ENCODE measurements around the gene FFAR2. TPM values are rescaled to one million over a fixed set of nuclear protein-coding genes. Genes with fewer than 3 reads are reported as not detected.

FFAR2 gene
- total RNA-seq, 1 experiment from 2014 or later: not detected

DNA sequence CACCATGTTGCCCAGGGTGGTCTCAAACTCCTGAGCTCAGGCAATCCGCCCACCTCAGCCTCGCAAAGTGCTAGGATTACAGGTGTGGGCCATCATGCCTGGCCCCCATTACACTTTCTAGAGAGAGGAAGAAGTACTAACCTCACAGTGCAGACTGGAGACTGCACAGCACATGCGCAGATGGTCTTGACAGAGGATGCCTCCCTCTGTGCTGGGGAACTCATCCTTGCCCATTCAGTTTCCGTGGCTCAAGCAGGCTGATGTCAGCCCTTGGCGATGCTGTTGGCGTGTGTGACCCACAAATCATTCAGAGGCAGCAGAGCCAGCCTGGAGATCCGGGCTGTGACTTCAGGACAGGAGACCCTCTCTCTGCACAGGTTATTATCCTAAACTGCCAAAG is 14.6 kb upstream of the FFAR2 start:
- H2BK15ac ChIP-seq (ENCODE audit: low read depth, low read length): no peak overlapping the region
- H2BK12ac ChIP-seq (ENCODE audit: insufficient read length, low read depth, low read length): no peak overlapping the region
- no peak overlapping the region for H3T11ph ChIP-seq (ENCODE audit: low read length)
- H2BK5ac ChIP-seq (ENCODE audit: insufficient read length, low read length): no peak overlapping the region
- no peak overlapping the region for H4K5ac ChIP-seq (ENCODE audit: insufficient read length, low read depth, low read length)
- no peak overlapping the region for H2AK5ac ChIP-seq (ENCODE audit: insufficient read length, low read length)
- Mint-ChIP-seq H3K4me3 (no peak overlapping the region), H3K4me1 (peaks cover 5 to 6% of the 10 kb centered on the region in 2 experiments; a peak in 3 of 4 replicates), H3K27ac (no peak overlapping the region; a peak in 1 of 7 replicates), H3K36me3 (ENCODE audit: insufficient read depth in 1 of 3, low read depth in 3 of 3) (no peaks in the 10 kb centered on the region; a peak in 2 of 7 replicates), H3K9me3 (peaks cover 0 to 8% of the 10 kb centered on the region in 2 experiments; a peak in 3 of 5 replicates), H3K27me3 (ENCODE audit: low read depth) (peaks cover 60% of the 10 kb centered on the region)
- no peak overlapping the region for H3K18ac ChIP-seq (ENCODE audit: insufficient read length, low read depth, low read length)
- H3K4me1 ChIP-seq (ENCODE audit: insufficient read depth, low read length): no peaks in the 10 kb centered on the region
- H3K23ac ChIP-seq (ENCODE audit: insufficient read length, low read depth, low read length): no peak overlapping the region
- no peaks in the 10 kb centered on the region for H3K27me3 ChIP-seq (ENCODE audit: insufficient read depth, low read length)
- no peak overlapping the region for H3K9ac ChIP-seq (ENCODE audit: extremely low read depth, insufficient read length, low read length)
- no CpG with 5 or more reads among the region's 7 CpGs for WGBS (ENCODE audit: extremely low coverage, insufficient read length, low lambda C conversion rate)
- no peak overlapping the region for H4K91ac ChIP-seq (ENCODE audit: insufficient read length, low read depth, low read length)
- no peak for DNase-seq
- H3K4ac ChIP-seq (ENCODE audit: low read depth, low read length): no peak overlapping the region
- H3K23me2 ChIP-seq (ENCODE audit: insufficient read length, low read depth, low read length, poor library complexity, severe bottlenecking): no peaks in the 10 kb centered on the region
- no peak overlapping the region for H3K4me2 ChIP-seq (ENCODE audit: insufficient read depth, insufficient read length, low read length)
- no peaks in the 10 kb centered on the region for H3K9me3 ChIP-seq (ENCODE audit: control insufficient read depth, low read depth, low read length)
- H3K27ac ChIP-seq (ENCODE audit: insufficient read length, low read depth, low read length): no peak overlapping the region
- H4K8ac ChIP-seq (replicated peaks; ENCODE audit: insufficient read length, low read depth, low read length): no peak overlapping the region
- no peak overlapping the region for H2BK20ac ChIP-seq (ENCODE audit: low read depth, low read length, poor library complexity, severe bottlenecking)
- H3K79me1 ChIP-seq (ENCODE audit: insufficient read depth, low read depth, low read length, poor library complexity, severe bottlenecking): no peaks in the 10 kb centered on the region
- H4K20me1 ChIP-seq (ENCODE audit: control insufficient read depth, insufficient read depth, insufficient read length): no peaks in the 10 kb centered on the region
- no peak overlapping the region for H2AFZ ChIP-seq (ENCODE audit: low read length)
- H2BK120ac ChIP-seq (ENCODE audit: low read depth, low read length, poor library complexity, severe bottlenecking): no peak overlapping the region
- H3K14ac ChIP-seq (ENCODE audit: insufficient read depth, low read length): no peak overlapping the region
- TF ChIP-seq, protein P1, sequence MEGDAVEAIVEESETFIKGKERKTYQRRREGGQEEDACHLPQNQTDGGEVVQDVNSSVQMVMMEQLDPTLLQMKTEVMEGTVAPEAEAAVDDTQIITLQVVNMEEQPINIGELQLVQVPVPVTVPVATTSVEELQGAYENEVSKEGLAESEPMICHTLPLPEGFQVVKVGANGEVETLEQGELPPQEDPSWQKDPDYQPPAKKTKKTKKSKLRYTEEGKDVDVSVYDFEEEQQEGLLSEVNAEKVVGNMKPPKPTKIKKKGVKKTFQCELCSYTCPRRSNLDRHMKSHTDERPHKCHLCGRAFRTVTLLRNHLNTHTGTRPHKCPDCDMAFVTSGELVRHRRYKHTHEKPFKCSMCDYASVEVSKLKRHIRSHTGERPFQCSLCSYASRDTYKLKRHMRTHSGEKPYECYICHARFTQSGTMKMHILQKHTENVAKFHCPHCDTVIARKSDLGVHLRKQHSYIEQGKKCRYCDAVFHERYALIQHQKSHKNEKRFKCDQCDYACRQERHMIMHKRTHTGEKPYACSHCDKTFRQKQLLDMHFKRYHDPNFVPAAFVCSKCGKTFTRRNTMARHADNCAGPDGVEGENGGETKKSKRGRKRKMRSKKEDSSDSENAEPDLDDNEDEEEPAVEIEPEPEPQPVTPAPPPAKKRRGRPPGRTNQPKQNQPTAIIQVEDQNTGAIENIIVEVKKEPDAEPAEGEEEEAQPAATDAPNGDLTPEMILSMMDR (conservative IDR thresholded peaks at IDR 0.05): no peak
- no peak overlapping the region for H3K56ac ChIP-seq (ENCODE audit: insufficient read length, low read depth, low read length)
- H3K79me2 ChIP-seq (ENCODE audit: insufficient read depth, low read length): no peaks in the 10 kb centered on the region

Measured in H9 (cell line).